Neural cell (in vitro differentiated cells): Measurements from ENCODE around the gene RAVER2. TPM values are rescaled to one million over a fixed set of nuclear protein-coding genes. Genes with fewer than 3 reads are reported as not detected.

Experiments
- H2AFZ ChIP-seq: fragments of 200-600, 300-800 bp; sonication (generic), shearing (Covaris generic); 2 replicates; pipeline ENCODE4 v1.6.0; 2014; ENCODE audit warnings: low read depth, mild to moderate bottlenecking, antibody characterized with exemption, low read length, moderate library complexity
- H3F3A ChIP-seq: fragments of 200-600 bp; shearing (Covaris generic); 2 replicates; pipeline ENCODE4 v1.6.1; 2016; ENCODE audit warnings: mild to moderate bottlenecking, moderate library complexity, mixed read lengths, antibody characterized with exemption, low read length; ENCODE audit not compliant: insufficient read depth, poor library complexity, severe bottlenecking
- H3K27ac ChIP-seq: fragments of 200-600, 300-800 bp; sonication (generic), shearing (Covaris generic); 2 replicates; pipeline ENCODE4 v1.5.1; 2014; ENCODE audit warnings: mild to moderate bottlenecking, low read length, moderate library complexity
- H3K27me3 ChIP-seq: fragments of 300-800, 200-600 bp; sonication (generic), shearing (Covaris generic); 2 replicates; pipeline ENCODE4 v1.6.0; 2014; ENCODE audit warnings: mild to moderate bottlenecking, low read depth, low read length, moderate library complexity; ENCODE audit not compliant: insufficient read depth
- H3K36me3 ChIP-seq: fragments of 300-800, 200-600 bp; sonication (generic), shearing (Covaris generic); 2 replicates; pipeline ENCODE4 v1.5.1; 2014; ENCODE audit warnings: mild to moderate bottlenecking, antibody characterized with exemption, low read length, moderate library complexity; ENCODE audit not compliant: insufficient read depth
- H3K4me2 ChIP-seq: fragments of 300-800, 200-600 bp; sonication (generic), shearing (Covaris generic); 2 replicates; pipeline ENCODE4 v1.6.0; 2014; ENCODE audit warnings: mild to moderate bottlenecking, low read length
- H3K4me3 ChIP-seq: fragments of 300-800, 200-600 bp; sonication (generic), shearing (Covaris generic); 2 replicates; pipeline ENCODE4 v1.5.1; 2014; ENCODE audit warnings: mild to moderate bottlenecking, low read length, moderate library complexity
- H3K79me2 ChIP-seq: fragments of 200-600 bp; shearing (Covaris generic); replicated peaks from 2 replicates; pipeline ENCODE4 v1.6.0; 2014; ENCODE audit warnings: mild to moderate bottlenecking, low read length, moderate library complexity; ENCODE audit not compliant: insufficient read depth
- H3K9ac ChIP-seq: fragments of 300-800, 200-600 bp; sonication (generic), shearing (Covaris generic); 2 replicates; pipeline ENCODE4 v1.6.1; 2016; ENCODE audit warnings: mild to moderate bottlenecking, low read length, mixed read lengths
- H3K9me2 ChIP-seq: fragments of 200-600 bp; shearing (Covaris generic); 2 replicates; pipeline ENCODE4 v1.6.1; 2016; ENCODE audit warnings: mild to moderate bottlenecking, low read length, mixed read lengths; ENCODE audit not compliant: insufficient read depth
- H3K9me3 ChIP-seq: fragments of 200-600, 300-800 bp; sonication (generic), shearing (Covaris generic); 2 replicates; pipeline ENCODE4 v1.6.1; 2016; ENCODE audit warnings: mild to moderate bottlenecking, mixed run types, low read length, moderate library complexity, mixed read lengths
- H4K20me1 ChIP-seq: fragments of 200-600 bp; shearing (Covaris generic); 2 replicates; pipeline ENCODE4 v1.6.1; 2016; ENCODE audit warnings: mild to moderate bottlenecking, mixed run types; ENCODE audit not compliant: insufficient read depth
- EP300 ChIP-seq: fragments of 450-650 bp; conservative IDR thresholded peaks from 2 replicates; pipeline ENCODE4 v1.6.1; 2014; ENCODE audit warnings: antibody characterized with exemption, mild to moderate bottlenecking, moderate library complexity; ENCODE audit not compliant: poor library complexity, severe bottlenecking
- EZH2 ChIP-seq: fragments of 200-600, 300-800 bp; shearing (Covaris generic), sonication (generic); IDR thresholded peaks from 2 replicates; pipeline ENCODE4 v1.6.1; 2014; ENCODE audit warnings: antibody characterized with exemption, low read length, borderline replicate concordance, mild to moderate bottlenecking; ENCODE audit not compliant: insufficient read depth, poor library complexity, severe bottlenecking
- MXI1 ChIP-seq: fragments of 450-650 bp; conservative IDR thresholded peaks from 2 replicates; pipeline ENCODE4 v1.6.1; 2014; ENCODE audit warnings: antibody characterized with exemption, mild to moderate bottlenecking; ENCODE audit not compliant: poor library complexity, severe bottlenecking
- POLR2AphosphoS5 ChIP-seq: IDR thresholded peaks from 2 replicates; pipeline ENCODE4 v1.6.1; 2012
- RAD21 ChIP-seq: fragments of 450-650 bp; conservative IDR thresholded peaks from 2 replicates; pipeline ENCODE4 v1.6.1; 2014; ENCODE audit warnings: antibody characterized with exemption, mild to moderate bottlenecking, moderate library complexity
- SMC3 ChIP-seq: fragments of 450-650 bp; conservative IDR thresholded peaks from 2 replicates; pipeline ENCODE4 v1.6.1; 2014; ENCODE audit warnings: antibody characterized with exemption, mild to moderate bottlenecking, moderate library complexity; ENCODE audit not compliant: poor library complexity
- TAF1 ChIP-seq: IDR thresholded peaks from 2 replicates; pipeline ENCODE4 v1.6.1; 2012; ENCODE audit warnings: low read depth
- polyA plus RNA-seq: library from polyadenylated mRNA; depleted of rRNA; stranded (reverse); fragments of >200 nt; gene quantifications from 2 replicates; pipeline ENCODE4 v1.2.3, GENCODE V29; 2014
- TF ChIP-seq, protein P1 (sequence below): IDR thresholded peaks from 2 replicates; pipeline ENCODE4 v1.6.1; 2012; ENCODE audit warnings: borderline replicate concordance
- TF ChIP-seq, protein P2 (sequence below): fragments of 450-650 bp; IDR thresholded peaks from 2 replicates; pipeline ENCODE4 v1.5.1; 2014; ENCODE audit warnings: antibody characterized with exemption, mild to moderate bottlenecking, moderate library complexity; ENCODE audit not compliant: poor library complexity, severe bottlenecking

The RAVER2 gene
- polyA plus RNA-seq, 1 donor from 2014 or later = 8.1 TPM

DNA sequence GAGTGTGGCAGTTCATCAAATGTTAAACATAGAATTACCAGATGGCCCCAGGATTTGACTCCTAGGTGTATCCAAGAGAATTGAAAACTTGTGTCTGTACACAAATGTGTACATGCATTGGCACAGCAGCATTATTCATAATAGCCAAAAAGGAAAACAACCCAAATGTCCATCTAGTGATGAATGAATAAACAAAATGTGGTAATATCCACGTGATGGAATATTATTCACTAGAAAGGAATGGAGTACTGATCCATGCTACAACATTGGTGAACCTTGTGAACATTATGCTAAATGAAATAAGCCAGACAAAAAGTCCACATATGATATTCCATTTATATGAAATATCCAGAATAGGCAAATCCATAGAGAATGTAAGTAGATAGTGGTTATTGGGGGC lies 77.7 kb downstream of the RAVER2 start:
- Histone ChIP-seq H3K9me3 (no peaks in the 10 kb centered on the region), H3K4me3 (no peak overlapping the region), H4K20me1 (no peaks in the 10 kb centered on the region), H3K4me2 (no peak overlapping the region), H2AFZ (no peak overlapping the region), H3K9ac (no peak overlapping the region), H3K79me2 (no peaks in the 10 kb centered on the region), H3K9me2 (no peaks in the 10 kb centered on the region), H3K27me3 (no peaks in the 10 kb centered on the region), H3K36me3 (no peaks in the 10 kb centered on the region), H3F3A (no peaks in the 10 kb centered on the region), H3K27ac (no peak overlapping the region)
- TF ChIP-seq TAF1 (no peak), SMC3 (no peak), EZH2 (no peak), RAD21 (no peak), MXI1 (no peak), EP300 (no peak), POLR2AphosphoS5 (no peak)
- TF ChIP-seq, protein P1, sequence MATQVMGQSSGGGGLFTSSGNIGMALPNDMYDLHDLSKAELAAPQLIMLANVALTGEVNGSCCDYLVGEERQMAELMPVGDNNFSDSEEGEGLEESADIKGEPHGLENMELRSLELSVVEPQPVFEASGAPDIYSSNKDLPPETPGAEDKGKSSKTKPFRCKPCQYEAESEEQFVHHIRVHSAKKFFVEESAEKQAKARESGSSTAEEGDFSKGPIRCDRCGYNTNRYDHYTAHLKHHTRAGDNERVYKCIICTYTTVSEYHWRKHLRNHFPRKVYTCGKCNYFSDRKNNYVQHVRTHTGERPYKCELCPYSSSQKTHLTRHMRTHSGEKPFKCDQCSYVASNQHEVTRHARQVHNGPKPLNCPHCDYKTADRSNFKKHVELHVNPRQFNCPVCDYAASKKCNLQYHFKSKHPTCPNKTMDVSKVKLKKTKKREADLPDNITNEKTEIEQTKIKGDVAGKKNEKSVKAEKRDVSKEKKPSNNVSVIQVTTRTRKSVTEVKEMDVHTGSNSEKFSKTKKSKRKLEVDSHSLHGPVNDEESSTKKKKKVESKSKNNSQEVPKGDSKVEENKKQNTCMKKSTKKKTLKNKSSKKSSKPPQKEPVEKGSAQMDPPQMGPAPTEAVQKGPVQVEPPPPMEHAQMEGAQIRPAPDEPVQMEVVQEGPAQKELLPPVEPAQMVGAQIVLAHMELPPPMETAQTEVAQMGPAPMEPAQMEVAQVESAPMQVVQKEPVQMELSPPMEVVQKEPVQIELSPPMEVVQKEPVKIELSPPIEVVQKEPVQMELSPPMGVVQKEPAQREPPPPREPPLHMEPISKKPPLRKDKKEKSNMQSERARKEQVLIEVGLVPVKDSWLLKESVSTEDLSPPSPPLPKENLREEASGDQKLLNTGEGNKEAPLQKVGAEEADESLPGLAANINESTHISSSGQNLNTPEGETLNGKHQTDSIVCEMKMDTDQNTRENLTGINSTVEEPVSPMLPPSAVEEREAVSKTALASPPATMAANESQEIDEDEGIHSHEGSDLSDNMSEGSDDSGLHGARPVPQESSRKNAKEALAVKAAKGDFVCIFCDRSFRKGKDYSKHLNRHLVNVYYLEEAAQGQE = no peak
- TF ChIP-seq, protein P2, sequence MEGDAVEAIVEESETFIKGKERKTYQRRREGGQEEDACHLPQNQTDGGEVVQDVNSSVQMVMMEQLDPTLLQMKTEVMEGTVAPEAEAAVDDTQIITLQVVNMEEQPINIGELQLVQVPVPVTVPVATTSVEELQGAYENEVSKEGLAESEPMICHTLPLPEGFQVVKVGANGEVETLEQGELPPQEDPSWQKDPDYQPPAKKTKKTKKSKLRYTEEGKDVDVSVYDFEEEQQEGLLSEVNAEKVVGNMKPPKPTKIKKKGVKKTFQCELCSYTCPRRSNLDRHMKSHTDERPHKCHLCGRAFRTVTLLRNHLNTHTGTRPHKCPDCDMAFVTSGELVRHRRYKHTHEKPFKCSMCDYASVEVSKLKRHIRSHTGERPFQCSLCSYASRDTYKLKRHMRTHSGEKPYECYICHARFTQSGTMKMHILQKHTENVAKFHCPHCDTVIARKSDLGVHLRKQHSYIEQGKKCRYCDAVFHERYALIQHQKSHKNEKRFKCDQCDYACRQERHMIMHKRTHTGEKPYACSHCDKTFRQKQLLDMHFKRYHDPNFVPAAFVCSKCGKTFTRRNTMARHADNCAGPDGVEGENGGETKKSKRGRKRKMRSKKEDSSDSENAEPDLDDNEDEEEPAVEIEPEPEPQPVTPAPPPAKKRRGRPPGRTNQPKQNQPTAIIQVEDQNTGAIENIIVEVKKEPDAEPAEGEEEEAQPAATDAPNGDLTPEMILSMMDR = no peak

DNA sequence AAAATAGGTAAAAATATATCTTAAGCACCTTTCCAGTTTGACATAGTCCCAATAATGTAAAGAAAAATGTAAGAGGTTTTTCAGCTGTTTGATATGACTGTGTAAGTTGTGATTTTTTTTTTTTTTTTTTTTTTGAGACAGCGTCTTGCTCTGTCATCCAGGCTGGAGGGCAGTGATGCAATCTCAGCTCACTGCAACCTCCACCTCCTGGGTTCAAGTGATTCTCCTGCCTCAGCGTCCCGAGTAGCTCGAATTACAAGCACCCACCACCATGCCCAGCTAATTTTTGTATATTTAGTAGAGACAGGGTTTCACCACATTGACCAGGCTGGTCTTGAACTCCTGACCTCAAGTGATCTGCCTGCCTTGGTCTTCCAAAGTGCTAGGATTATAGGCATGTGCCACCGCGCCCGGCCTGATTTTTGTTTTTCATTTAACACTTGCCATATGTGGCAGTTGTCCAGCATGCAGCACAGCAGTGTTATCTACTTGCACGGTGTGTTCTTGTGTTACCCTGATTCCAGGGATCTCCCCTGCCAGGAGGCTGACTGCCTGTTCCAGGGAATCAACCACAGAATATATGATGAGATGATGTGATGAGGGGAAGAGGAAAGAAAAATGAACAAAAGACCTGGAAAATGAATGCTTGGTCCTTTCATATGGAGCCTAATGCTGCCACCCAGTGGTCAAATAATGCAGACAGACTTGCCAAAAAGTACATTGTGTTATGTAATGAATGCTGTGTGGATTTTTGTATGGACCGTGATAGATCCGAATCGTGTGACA lies 79.0 kb downstream of the RAVER2 start:
- peak overlapping the region; percentile 42 for H3K9ac ChIP-seq
- H2AFZ ChIP-seq = peak overlapping the region; percentile 18
- H3K27ac ChIP-seq = peak overlapping the region; percentile 56
- H3K9me3 ChIP-seq = no peaks in the 10 kb centered on the region
- H3F3A ChIP-seq = no peaks in the 10 kb centered on the region
- no peak overlapping the region for H3K4me2 ChIP-seq
- H3K4me3 ChIP-seq = no peak overlapping the region
- H3K79me2 ChIP-seq = no peaks in the 10 kb centered on the region
- no peaks in the 10 kb centered on the region for H3K27me3 ChIP-seq
- H4K20me1 ChIP-seq = no peaks in the 10 kb centered on the region
- TF ChIP-seq MXI1 (no peak), POLR2AphosphoS5 (no peak), TAF1 (no peak), EP300 (no peak), EZH2 (no peak), RAD21 (peak; percentile 97), SMC3 (peak; percentile 99)
- TF ChIP-seq, protein P2 = peak; percentile 94
- TF ChIP-seq, protein P1 = peak; percentile 73
- H3K36me3 ChIP-seq = no peaks in the 10 kb centered on the region
- H3K9me2 ChIP-seq = no peaks in the 10 kb centered on the region
